GM21786 (cell line): Measurements from ENCODE around the gene RTCB.
"Not testable (repeated sequence)": the region's sequence is repeated elsewhere in the genome, so short reads cannot be mapped to it uniquely, and the experiment has no call there.

Experiments used
- ATAC-seq: cut with Tn5 transposase; IDR thresholded peaks from one replicate; pipeline ENCODE4 v1.9.1; 2021; ENCODE audit not compliant: unreplicated experiment

The RTCB gene

GRCh38 chr22:32395107-32395506 is 16.9 kb downstream of the RTCB start:
- no peak for ATAC-seq

GRCh38 chr22:32389685-32390084 is 22.4 kb downstream of the RTCB start:
- no peak for ATAC-seq

- no peak for ATAC-seq
Observed at GRCh38 chr22:32385681-32386080, 26.4 kb downstream of the RTCB start.

GRCh38 chr22:32380991-32381390 is 31.1 kb downstream of the RTCB start:
- ATAC-seq, result no peak

- no peak for ATAC-seq
Observed at GRCh38 chr22:32378707-32379272, 33.3 kb downstream of the RTCB start.

- no peak for ATAC-seq
Observed at GRCh38 chr22:32376681-32377080, 35.4 kb downstream of the RTCB start.

GRCh38 chr22:32375678-32376450 is 36.2 kb downstream of the RTCB start:
- ATAC-seq, result no peak

GRCh38 chr22:32364210-32364609 is 47.8 kb downstream of the RTCB start:
- no peak for ATAC-seq

- ATAC-seq, result no peak
Observed at GRCh38 chr22:32361257-32361656, 50.8 kb downstream of the RTCB start.

GRCh38 chr22:32360096-32360495 is 52.0 kb downstream of the RTCB start:
- ATAC-seq, result not testable (repeated sequence)

- ATAC-seq, result not testable (repeated sequence)
Observed at GRCh38 chr22:32357567-32357966, 54.5 kb downstream of the RTCB start, which contains the start of gene RFPL3. Gene RFPL3, plus strand, starts transcription at chr22:32357867. Its CDS starts 205 bp downstream, at chr22:32358072.

- no peak for ATAC-seq
Observed at GRCh38 chr22:32355760-32356159, 56.3 kb downstream of the RTCB start.

GRCh38 chr22:32354360-32355351 is 57.4 kb downstream of the RTCB start:
- ATAC-seq, result no peak

GRCh38 chr22:32353840-32354239 is 58.2 kb downstream of the RTCB start:
- ATAC-seq, result no peak

GRCh38 chr22:32353292-32353691 is 58.8 kb downstream of the RTCB start:
- ATAC-seq, result no peak

- ATAC-seq, result no peak
Observed at GRCh38 chr22:32352681-32353080, 59.4 kb downstream of the RTCB start.

- not testable (repeated sequence) for ATAC-seq
Observed at GRCh38 chr22:32351875-32352274, 60.2 kb downstream of the RTCB start.

- ATAC-seq, result no peak
Observed at GRCh38 chr22:32348031-32348611, 63.9 kb downstream of the RTCB start.

GRCh38 chr22:32343941-32344340 is 68.1 kb downstream of the RTCB start:
- no peak for ATAC-seq

GRCh38 chr22:32342977-32343376 is 69.1 kb downstream of the RTCB start:
- ATAC-seq, result no peak

- no peak for ATAC-seq
Observed at GRCh38 chr22:32341122-32341740, 70.8 kb downstream of the RTCB start.
